Panc1 (cell line): ENCODE results near the gene MBTPS1.

Experiments
- CTCF ChIP-seq: fragments of 450-650 bp; IDR thresholded peaks from 2 replicates; pipeline ENCODE4 v1.5.1; 2017; ENCODE audit warnings: mild to moderate bottlenecking
- REST ChIP-seq, 2 experiments: IDR thresholded peaks; 2 replicates each; pipeline ENCODE4 v1.6.1; 2011 to 2012; ENCODE audit warnings: low read depth in 2 of 2, control low read depth in 1 of 2, low read length in 1 of 2, mild to moderate bottlenecking in 1 of 2, moderate library complexity in 1 of 2; ENCODE audit not compliant: insufficient read depth in 1 of 2
- TCF7L2 ChIP-seq: IDR thresholded peaks from 2 replicates; pipeline ENCODE4 v1.6.1; 2011; ENCODE audit warnings: mild to moderate bottlenecking, low read depth, low read length, inconsistent platforms

GRCh38 chr16:84050316-84050715 is 66.4 kb downstream of the MBTPS1 start:
- no peak for TF ChIP-seq CTCF
- no peak for TF ChIP-seq REST (IDR thresholded peaks at IDR 0.05; ENCODE audit: insufficient read depth in 1 of 2, low read depth in 2 of 2, low read length in 1 of 2)
- TF ChIP-seq TCF7L2 = no peak
